NCI-H345 treated with DMSO at 0.1 percent for 48 hours (cell line): ENCODE measurements around the gene G6PC3.
A peak's percentile ranks its signal among the peaks of the same experiment; 100 is the strongest.
"Not testable (repeated sequence)": the region's sequence is repeated elsewhere in the genome, so short reads cannot be mapped to it uniquely, and the experiment has no call there.

Experiments used
- DNase-seq: peaks from one replicate; lab custom pipeline; 2025; ENCODE audit not compliant: unreplicated experiment; lab: John Stamatoyannopoulos, UW

The G6PC3 gene

GRCh38 chr17:44105941-44106340, 35.4 kb downstream of the G6PC3 start:
- no peak for DNase-seq

GRCh38 chr17:44106801-44107200, 36.3 kb downstream of the G6PC3 start:
- no peak for DNase-seq

GRCh38 chr17:44108440-44109311, 38.1 kb downstream of the G6PC3 start:
- DNase-seq: no peak

- no peak for DNase-seq
These were observed 38.7 kb downstream of the G6PC3 start for GRCh38 chr17:44109312-44109630.

GRCh38 chr17:44110011-44110686, 39.6 kb downstream of the G6PC3 start:
- no peak for DNase-seq

GRCh38 chr17:44110823-44111633, 40.5 kb downstream of the G6PC3 start:
- peak; percentile 87 for DNase-seq

- no peak for DNase-seq
These were observed 41.2 kb downstream of the G6PC3 start for GRCh38 chr17:44111777-44112176.

GRCh38 chr17:44112284-44113280, 42.0 kb downstream of the G6PC3 start:
- DNase-seq: no peak

- DNase-seq: no peak
These were observed 42.8 kb downstream of the G6PC3 start for GRCh38 chr17:44113382-44113781.

GRCh38 chr17:44113868-44114840, 43.6 kb downstream of the G6PC3 start:
- no peak for DNase-seq

- no peak for DNase-seq
These were observed 45.3 kb downstream of the G6PC3 start for GRCh38 chr17:44115585-44116415.

GRCh38 chr17:44117351-44117750, 46.8 kb downstream of the G6PC3 start:
- DNase-seq: no peak

- DNase-seq: no peak
These were observed 48.0 kb downstream of the G6PC3 start for GRCh38 chr17:44118427-44119050.

- no peak for DNase-seq
These were observed 48.5 kb downstream of the G6PC3 start for GRCh38 chr17:44119062-44119461.

GRCh38 chr17:44119798-44120197, 49.3 kb downstream of the G6PC3 start:
- DNase-seq: no peak

GRCh38 chr17:44120281-44120680, 49.7 kb downstream of the G6PC3 start:
- DNase-seq: not testable (repeated sequence)

GRCh38 chr17:44120851-44121605, 50.5 kb downstream of the G6PC3 start:
- DNase-seq: no peak
